Muscle layer of duodenum (tissue), 2 donors: ENCODE results near the gene BRICD5.

Experiments
- H3K27ac ChIP-seq: one replicate; pipeline ENCODE4 v1.7.0; 2013; ENCODE audit warnings: mild to moderate bottlenecking, low read length
- H3K27me3 ChIP-seq: one replicate; pipeline ENCODE4 v1.7.0; 2013; ENCODE audit warnings: low read depth, mild to moderate bottlenecking, control low read depth, low read length
- H3K36me3 ChIP-seq, 2 donors: one replicate each; pipeline ENCODE4 v1.7.0; 2013; ENCODE audit warnings: low read length in 2 of 2, control low read depth in 1 of 2, mild to moderate bottlenecking in 1 of 2; ENCODE audit not compliant: insufficient read depth in 2 of 2, control insufficient read depth in 1 of 2
- H3K4me1 ChIP-seq, 2 donors: one replicate each; pipeline ENCODE4 v1.7.0; 2013; ENCODE audit warnings: low read length in 2 of 2, mild to moderate bottlenecking in 2 of 2, control low read depth in 1 of 2, moderate library complexity in 1 of 2; ENCODE audit not compliant: insufficient read depth in 2 of 2, control insufficient read depth in 1 of 2
- H3K4me3 ChIP-seq, 2 donors: one replicate each; pipeline ENCODE4 v1.7.0; 2013; ENCODE audit warnings: low read length in 2 of 2, low read depth in 1 of 2, mild to moderate bottlenecking in 1 of 2
- H3K9me3 ChIP-seq, 2 donors: one replicate each; pipeline ENCODE4 v1.7.0; 2013; ENCODE audit warnings: low read length in 2 of 2, control low read depth in 1 of 2, mild to moderate bottlenecking in 1 of 2; ENCODE audit not compliant: control insufficient read depth in 1 of 2
- donor health status: healthy.

Gene BRICD5

DNA sequence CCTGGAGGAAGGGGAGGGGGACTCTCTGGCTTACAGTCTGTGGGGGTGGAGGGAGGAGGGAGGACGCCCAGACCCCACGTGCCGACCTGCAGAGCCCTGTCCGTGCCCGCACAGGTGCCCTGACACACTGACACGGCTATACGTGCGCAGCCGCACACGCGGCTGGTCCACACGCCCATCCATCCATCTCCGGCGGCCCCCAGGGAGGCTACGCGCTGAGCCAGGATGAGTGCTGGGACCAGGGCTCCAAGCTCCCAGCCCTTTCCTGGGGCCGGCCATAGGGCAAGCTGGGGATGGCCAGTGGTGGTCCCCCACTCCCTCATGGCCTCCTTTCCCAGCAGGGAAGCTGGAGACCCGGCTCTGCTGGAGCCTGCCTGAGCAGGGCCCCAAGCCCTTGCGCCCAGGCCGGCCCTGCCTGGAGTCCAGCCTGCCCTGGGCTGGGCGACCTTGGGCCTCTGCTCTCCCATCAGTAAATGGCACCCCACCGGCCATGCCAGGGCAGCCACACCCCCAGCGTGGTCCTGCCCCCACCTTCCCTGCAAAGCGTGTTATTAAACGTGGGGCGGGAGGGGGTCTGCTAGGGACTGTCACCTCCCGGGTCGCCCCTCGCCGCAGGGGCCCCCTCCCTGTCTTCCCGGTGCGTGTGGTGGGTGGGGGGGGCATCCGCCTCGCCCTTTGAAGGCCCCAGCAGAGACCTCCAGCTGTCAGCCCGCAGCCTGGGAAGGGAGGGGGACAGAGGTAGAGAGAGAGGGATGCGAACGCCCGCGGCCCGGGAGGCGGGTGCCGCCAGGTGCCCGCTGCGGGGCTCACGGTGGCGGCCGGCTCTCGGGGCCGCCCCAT is 15.1 kb downstream of the BRICD5 start:
- H3K27ac ChIP-seq = no peak overlapping the region
- peak overlapping the region in 1 of 2 donors; percentile 26 for H3K4me3 ChIP-seq
- peaks cover 29% of the 10 kb centered on the region for H3K27me3 ChIP-seq
- no peaks in the 10 kb centered on the region for H3K9me3 ChIP-seq
- H3K4me1 ChIP-seq = peaks cover 0 to 16% of the 10 kb centered on the region in 2 donors
- H3K36me3 ChIP-seq = no peaks in the 10 kb centered on the region

DNA sequence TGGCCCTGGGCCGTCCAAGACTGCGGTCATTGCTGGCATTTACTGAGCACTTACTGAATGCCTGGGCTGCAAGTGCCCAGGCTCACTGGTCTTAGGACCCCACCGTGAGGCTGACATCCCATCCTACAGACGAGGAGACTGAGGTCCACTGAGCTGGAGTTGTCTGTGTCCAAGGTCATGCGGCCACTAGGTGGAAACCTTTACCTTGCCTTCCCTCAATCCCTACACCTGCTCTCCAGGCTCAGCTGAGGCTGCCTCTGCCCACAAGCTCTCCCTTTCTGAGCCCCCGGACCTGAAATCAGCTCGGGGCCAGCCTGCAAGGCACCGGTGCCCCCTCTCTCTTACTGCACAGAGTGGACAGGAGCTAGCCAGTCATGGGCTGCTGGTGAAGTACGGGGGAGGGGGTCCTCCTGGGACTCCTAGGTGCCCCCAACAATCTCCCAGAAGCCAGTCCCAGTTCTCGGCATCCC is 15.8 kb downstream of the BRICD5 start:
- Histone ChIP-seq H3K36me3 (no peaks in the 10 kb centered on the region), H3K4me3 (no peak overlapping the region), H3K27me3 (peaks cover 29% of the 10 kb centered on the region)

DNA sequence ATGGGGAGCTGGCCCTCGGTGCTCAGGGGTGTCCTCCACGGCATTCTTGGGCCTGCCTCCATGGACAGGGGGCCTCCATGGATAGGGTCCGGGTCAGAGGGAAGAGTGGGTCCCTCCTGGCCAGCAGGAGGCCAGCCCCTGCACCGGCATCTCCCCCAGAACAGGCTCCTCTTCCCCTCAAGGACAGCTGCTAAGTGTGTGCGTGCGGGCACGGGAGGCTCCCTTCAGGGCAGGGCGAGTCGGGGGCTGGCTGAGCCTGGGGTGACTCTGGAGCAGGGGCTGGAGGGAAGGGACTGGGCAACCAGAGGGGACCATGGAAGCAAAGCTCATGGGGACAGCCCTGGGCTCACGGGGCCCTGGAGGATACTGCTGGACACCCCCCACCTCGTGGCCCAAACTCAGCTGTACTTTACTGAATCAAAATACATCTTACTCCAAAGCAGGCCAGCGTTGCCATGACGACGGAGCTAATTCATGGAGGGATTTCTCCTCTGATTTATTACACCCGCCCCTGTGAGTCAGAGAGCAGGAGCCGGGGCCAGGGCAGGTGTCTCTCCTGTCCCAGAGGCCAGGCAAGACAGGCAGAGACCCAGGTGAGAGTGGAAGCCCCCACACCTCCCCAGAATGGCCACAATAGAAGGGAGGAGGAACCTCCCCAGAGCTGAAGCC is 16.4 kb downstream of the BRICD5 start:
- H3K9me3 ChIP-seq = no peaks in the 10 kb centered on the region
- H3K27ac ChIP-seq = no peak overlapping the region
- no peak overlapping the region for H3K4me3 ChIP-seq
- peaks cover 29% of the 10 kb centered on the region for H3K27me3 ChIP-seq
- no peaks in the 10 kb centered on the region for H3K36me3 ChIP-seq
- H3K4me1 ChIP-seq = peaks cover 0 to 16% of the 10 kb centered on the region in 2 donors

More for the DNA sequence above, 15.8 kb downstream of the BRICD5 start:
- Histone ChIP-seq H3K9me3 (no peaks in the 10 kb centered on the region), H3K4me1 (peaks cover 0 to 16% of the 10 kb centered on the region in 2 donors), H3K27ac (no peak overlapping the region)

DNA sequence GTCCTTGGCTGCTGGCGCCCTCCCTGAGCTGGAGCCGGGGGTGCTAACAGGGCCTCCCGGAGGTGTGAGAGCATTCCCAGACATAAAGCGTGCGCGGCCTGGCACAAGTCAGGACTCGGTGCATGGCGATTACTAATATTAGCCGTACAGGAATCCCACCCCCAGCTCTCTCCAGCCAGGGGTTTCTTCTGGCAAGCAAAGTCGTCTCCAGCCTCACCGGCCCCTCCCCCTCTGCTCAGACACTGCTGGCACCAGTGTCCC is 19.3 kb downstream of the BRICD5 start:
- no peaks in the 10 kb centered on the region for H3K9me3 ChIP-seq
- H3K36me3 ChIP-seq = no peaks in the 10 kb centered on the region
- no peak overlapping the region for H3K27ac ChIP-seq
- H3K27me3 ChIP-seq = peaks cover 18% of the 10 kb centered on the region
- peaks cover 0 to 16% of the 10 kb centered on the region in 2 donors for H3K4me1 ChIP-seq
- H3K4me3 ChIP-seq = no peak overlapping the region

DNA sequence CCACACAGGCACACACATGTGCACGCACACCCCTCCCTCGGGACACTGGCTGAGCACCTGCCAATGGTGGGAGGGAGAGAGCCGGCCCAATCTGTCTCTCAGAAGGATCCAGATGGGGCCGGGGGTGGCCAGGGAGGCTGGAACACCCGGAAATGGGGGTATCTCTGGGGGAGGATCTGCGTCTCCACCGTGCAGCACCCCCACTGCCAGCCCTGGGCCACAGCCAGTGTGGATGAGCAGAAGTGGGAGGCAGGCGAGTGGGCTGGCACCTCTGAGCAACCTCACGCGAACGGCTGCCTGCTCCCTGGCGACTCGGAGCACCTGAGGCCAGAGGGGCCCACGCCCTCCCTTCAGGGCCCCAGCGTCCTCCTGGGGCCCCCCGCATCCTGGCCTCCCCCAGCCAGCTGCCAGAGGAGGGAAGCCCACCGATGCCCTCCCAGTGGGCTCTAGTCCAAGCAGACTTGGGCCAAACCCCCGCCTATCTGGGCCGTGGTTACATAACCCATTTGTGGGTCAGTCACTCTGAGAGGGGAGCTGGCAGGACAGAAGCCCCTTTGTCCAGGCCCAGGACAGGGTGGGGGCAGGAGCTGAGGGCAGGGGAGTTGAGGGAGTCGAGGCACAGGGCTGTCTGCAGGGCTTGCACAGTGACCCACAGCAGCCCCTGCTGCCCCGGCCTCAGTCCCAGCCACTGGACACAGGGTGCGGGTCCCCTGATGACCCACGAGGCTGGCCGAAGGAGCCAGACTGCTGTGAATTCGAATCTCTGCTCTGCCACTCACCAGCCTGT is 19.8 kb downstream of the BRICD5 start:
- H3K27ac ChIP-seq = no peak overlapping the region
- peaks cover 0 to 15% of the 10 kb centered on the region in 2 donors for H3K4me1 ChIP-seq
- H3K36me3 ChIP-seq = no peaks in the 10 kb centered on the region
- H3K4me3 ChIP-seq = no peak overlapping the region
- peaks cover 17% of the 10 kb centered on the region for H3K27me3 ChIP-seq
- H3K9me3 ChIP-seq = no peaks in the 10 kb centered on the region

DNA sequence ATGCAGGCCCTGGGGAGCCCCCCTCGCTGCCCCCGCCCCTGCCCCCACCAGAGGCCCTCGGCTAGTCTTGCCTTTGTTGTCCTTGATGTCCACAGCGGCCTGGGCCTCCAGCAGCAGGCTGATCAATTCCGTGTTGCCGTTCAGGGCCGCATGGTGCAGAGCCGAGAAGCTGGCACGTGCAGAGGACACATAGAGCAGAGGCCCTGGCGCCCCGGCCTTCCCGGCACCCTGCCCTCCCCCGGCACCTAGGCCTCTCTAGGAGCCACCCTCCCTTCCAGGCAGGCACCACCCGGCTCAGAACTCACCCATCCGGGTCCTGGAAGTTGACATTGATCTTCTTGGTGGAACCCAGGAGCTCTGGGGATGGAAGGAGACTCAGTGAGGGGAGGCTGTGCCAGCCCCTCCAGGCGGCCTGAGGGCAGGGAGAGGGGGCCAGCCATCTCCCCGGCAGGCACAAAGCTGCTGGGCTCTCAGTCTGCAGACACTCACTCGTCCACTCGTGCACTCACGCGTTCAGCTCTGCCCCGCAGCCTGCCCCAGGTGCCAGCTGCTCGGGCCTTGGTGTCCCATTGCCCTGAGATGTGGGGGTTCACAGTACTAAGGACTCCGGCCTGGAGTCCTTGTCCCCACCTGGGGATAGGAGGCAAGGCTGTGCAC is 20.5 kb downstream of the BRICD5 start:
- peaks cover 10% of the 10 kb centered on the region for H3K27me3 ChIP-seq
- H3K27ac ChIP-seq = no peak overlapping the region
- H3K36me3 ChIP-seq = no peaks in the 10 kb centered on the region
- H3K4me3 ChIP-seq = no peak overlapping the region
- peaks cover 0 to 8% of the 10 kb centered on the region in 2 donors for H3K4me1 ChIP-seq
- H3K9me3 ChIP-seq = no peaks in the 10 kb centered on the region

DNA sequence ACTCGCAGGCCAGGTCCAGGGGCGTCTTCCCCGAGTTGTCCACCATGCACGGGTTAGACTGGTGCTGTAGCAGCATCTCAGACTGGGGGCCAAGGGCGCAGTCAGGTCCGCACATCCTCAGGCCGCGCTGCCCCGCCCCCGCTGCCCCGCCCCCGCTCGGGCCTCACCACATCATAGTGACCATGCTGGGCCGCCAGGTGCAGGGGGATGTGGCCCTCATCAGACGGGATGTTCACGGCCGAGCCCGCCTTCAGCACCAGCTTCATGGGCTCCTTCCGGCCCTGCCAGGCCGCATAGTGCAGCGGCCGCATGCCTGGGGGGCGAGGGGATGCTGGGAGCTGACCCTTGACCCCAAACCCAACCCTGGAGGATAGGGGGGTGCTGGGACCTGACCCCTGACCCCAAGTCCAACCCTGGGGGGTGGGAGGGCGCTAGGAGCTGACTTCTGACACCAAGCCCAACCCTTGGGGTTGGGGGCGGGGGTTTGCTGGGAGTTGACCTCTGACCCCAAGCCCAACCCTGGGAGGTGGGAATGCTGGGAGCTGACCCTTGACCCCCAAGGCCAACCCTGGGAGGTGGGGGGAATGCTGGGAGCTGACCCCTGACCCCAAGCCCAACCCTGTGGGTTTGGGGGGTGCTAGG is 21.3 kb downstream of the BRICD5 start:
- Histone ChIP-seq H3K4me1 (peaks cover 0 to 1% of the 10 kb centered on the region in 2 donors), H3K4me3 (no peak overlapping the region), H3K9me3 (no peaks in the 10 kb centered on the region), H3K36me3 (no peaks in the 10 kb centered on the region), H3K27ac (no peak overlapping the region), H3K27me3 (peaks cover 3% of the 10 kb centered on the region)

DNA sequence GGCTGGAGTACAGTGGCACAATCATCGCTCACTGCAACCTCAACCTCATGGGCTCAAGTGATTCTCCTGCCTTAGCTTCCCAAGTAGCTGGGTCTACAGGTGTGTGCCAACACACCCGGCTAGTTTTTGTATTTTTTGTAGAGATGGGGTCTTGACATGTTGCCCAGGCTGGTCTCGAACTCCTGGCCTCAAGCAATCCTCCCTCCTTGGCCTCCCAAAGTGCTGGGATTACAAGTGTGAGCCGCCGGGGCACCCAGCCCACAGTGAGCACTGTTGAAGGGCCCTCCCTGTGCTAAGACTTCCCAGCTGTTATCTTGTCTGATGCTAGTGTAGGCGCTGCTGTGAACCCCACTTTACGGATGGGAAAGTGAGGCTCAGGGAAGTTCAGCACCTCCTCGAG is 22.3 kb downstream of the BRICD5 start:
- Histone ChIP-seq H3K4me3 (no peak overlapping the region), H3K27me3 (no peaks in the 10 kb centered on the region), H3K27ac (no peak overlapping the region), H3K4me1 (no peaks in the 10 kb centered on the region), H3K36me3 (no peaks in the 10 kb centered on the region), H3K9me3 (no peaks in the 10 kb centered on the region)

DNA sequence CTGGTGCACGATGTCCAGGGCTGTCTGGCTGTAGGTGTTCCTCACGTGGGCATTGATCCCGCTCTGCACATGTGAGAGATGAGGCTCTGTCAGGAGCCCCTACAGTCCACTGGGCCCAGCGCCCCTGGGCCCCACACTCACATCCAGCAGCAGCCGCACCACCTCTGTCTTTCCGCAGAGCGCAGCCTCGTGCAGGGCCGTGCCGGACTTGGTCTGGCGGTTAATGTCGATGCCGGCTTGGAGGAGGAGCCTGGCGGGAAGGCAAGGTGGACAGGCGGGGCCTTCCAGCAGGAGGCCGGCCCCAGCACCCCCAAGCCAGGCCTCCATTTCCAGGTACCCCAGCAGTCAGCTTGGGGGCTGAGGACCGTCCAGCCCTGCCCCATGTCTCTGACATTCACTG is 23.5 kb downstream of the BRICD5 start:
- no peaks in the 10 kb centered on the region for H3K36me3 ChIP-seq
- no peaks in the 10 kb centered on the region for H3K4me1 ChIP-seq
- H3K4me3 ChIP-seq = no peak overlapping the region
- no peaks in the 10 kb centered on the region for H3K27me3 ChIP-seq
- no peaks in the 10 kb centered on the region for H3K9me3 ChIP-seq
- H3K27ac ChIP-seq = no peak overlapping the region

DNA sequence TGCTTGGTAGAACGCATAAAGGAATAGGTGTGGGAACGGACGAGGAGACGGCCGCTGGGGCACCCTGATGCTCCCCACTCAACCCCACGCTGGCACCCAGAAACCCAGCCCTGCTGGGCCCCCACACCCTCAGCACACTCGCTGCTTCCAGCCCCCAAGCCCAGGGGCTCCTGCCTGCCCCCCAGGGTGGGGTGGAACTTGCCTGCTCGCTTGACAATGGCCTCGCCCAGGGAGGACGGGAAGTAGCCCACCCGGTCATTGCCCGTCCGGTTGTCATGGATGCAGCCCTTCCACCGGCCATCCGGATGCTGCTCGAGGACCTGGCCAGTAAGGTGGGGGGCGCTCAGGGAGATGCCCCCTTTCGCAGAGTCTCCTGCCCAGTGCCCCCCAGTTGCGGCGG is 24.2 kb downstream of the BRICD5 start:
- H3K4me1 ChIP-seq = no peaks in the 10 kb centered on the region
- H3K9me3 ChIP-seq = no peaks in the 10 kb centered on the region
- no peak overlapping the region for H3K27ac ChIP-seq
- H3K36me3 ChIP-seq = no peaks in the 10 kb centered on the region
- H3K27me3 ChIP-seq = no peaks in the 10 kb centered on the region
- H3K4me3 ChIP-seq = no peak overlapping the region
